CD14-positive monocyte (primary cell): ENCODE measurements around the gene MYO16. TPM values are rescaled to one million over a fixed set of nuclear protein-coding genes. Genes with fewer than 3 reads are reported as not detected.

Experiments
- DNase-seq, 3 donors: peaks; one replicate each; pipeline ENCODE4 v3.0.0-alpha.2; 2011 to 2022
- H2AFZ ChIP-seq: 2 replicates; pipeline ENCODE4 v1.6.0; 2012; ENCODE audit warnings: mild to moderate bottlenecking, low read depth, low read length, inconsistent platforms; ENCODE audit not compliant: insufficient read depth, poor library complexity, severe bottlenecking
- H3K27ac ChIP-seq, 2 donors: 1 replicate in 1 of 2; 2 replicates in 1 of 2; pipeline ENCODE4 v1.5.1; 2012 to 2013; ENCODE audit warnings: low read length in 2 of 2, control low read depth in 1 of 2, inconsistent platforms in 1 of 2, low read depth in 1 of 2, mild to moderate bottlenecking in 1 of 2
- H3K27me3 ChIP-seq, 2 donors: one replicate each; pipeline versions ENCODE4 v1.6.0 to v1.6.1; 2011 to 2013; ENCODE audit warnings: low read length in 2 of 2; ENCODE audit not compliant: control insufficient read depth in 2 of 2, insufficient read depth in 2 of 2
- H3K36me3 ChIP-seq, 2 donors: replicated peaks in 1 of 2; 1 replicate in 1 of 2; 2 replicates in 1 of 2; pipeline versions ENCODE4 v1.5.1 to v1.6.1; 2012 to 2013; ENCODE audit warnings: low read length in 2 of 2, control low read depth in 1 of 2, inconsistent platforms in 1 of 2, mild to moderate bottlenecking in 1 of 2; ENCODE audit not compliant: insufficient read depth in 2 of 2, control insufficient read depth in 1 of 2
- H3K4me1 ChIP-seq, 2 donors: 1 replicate in 1 of 2; 2 replicates in 1 of 2; pipeline versions ENCODE4 v1.5.1 to v1.6.1; 2012 to 2013; ENCODE audit warnings: low read length in 2 of 2, control low read depth in 1 of 2, inconsistent platforms in 1 of 2, mild to moderate bottlenecking in 1 of 2, moderate library complexity in 1 of 2; ENCODE audit not compliant: insufficient read depth in 2 of 2, control insufficient read depth in 1 of 2
- H3K4me2 ChIP-seq: replicated peaks from 2 replicates; pipeline ENCODE3; 2012; ENCODE audit warnings: low read length, moderate library complexity, mild to moderate bottlenecking; ENCODE audit not compliant: poor library complexity, severe bottlenecking; ENCODE audit errors: extremely low read depth
- H3K4me3 ChIP-seq, 3 experiments: fragments of 200-600 bp in 1 of 3; sonication (generic) in 1 of 3; replicated peaks in 1 of 3; 1 replicate in 2 of 3; 2 replicates in 1 of 3; pipeline ENCODE4 v1.5.1; 2011 to 2013; ENCODE audit warnings: low read length in 3 of 3, mild to moderate bottlenecking in 3 of 3, control low read depth in 2 of 3, low read depth in 2 of 3, inconsistent platforms in 1 of 3, moderate library complexity in 1 of 3
- H3K79me2 ChIP-seq: 2 replicates; pipeline ENCODE4 v1.6.0; 2012; ENCODE audit warnings: mild to moderate bottlenecking, control low read depth, inconsistent platforms, low read length, moderate library complexity; ENCODE audit not compliant: insufficient read depth
- H3K9ac ChIP-seq: 2 replicates; pipeline ENCODE4 v1.6.0; 2017; ENCODE audit warnings: low read length, mild to moderate bottlenecking; ENCODE audit not compliant: insufficient read depth, poor library complexity, severe bottlenecking
- H3K9me3 ChIP-seq, 2 donors: replicated peaks in 1 of 2; 1 replicate in 1 of 2; 2 replicates in 1 of 2; pipeline versions ENCODE4 v1.5.1 to v1.6.1; 2012 to 2013; ENCODE audit warnings: low read length in 2 of 2, control low read depth in 1 of 2; ENCODE audit not compliant: control insufficient read depth in 1 of 2, insufficient read depth in 1 of 2
- H4K20me1 ChIP-seq: 2 replicates; pipeline ENCODE4 v1.6.0; 2012; ENCODE audit warnings: mild to moderate bottlenecking, low read length, control low read depth, moderate library complexity; ENCODE audit not compliant: insufficient read depth
- H3K27ac Mint-ChIP-seq, 7 donors: one replicate each; pipeline ENCODE4 v1.8.0; 2020; ENCODE audit warnings: mild to moderate bottlenecking in 7 of 7, mixed read lengths in 7 of 7, moderate library complexity in 6 of 7, inconsistent platforms in 2 of 7
- H3K27me3 Mint-ChIP-seq, 3 donors: one replicate each; pipeline ENCODE4 v1.8.0; 2021 to 2022; ENCODE audit warnings: low read depth in 3 of 3, mild to moderate bottlenecking in 3 of 3, mixed read lengths in 3 of 3, moderate library complexity in 3 of 3, inconsistent platforms in 1 of 3
- H3K36me3 Mint-ChIP-seq, 2 donors: one replicate each; pipeline ENCODE4 v1.8.0; 2020; ENCODE audit warnings: mixed read lengths in 2 of 2, inconsistent platforms in 1 of 2, mild to moderate bottlenecking in 1 of 2
- H3K4me1 Mint-ChIP-seq: one replicate; pipeline ENCODE4 v1.8.0; 2020; ENCODE audit warnings: mild to moderate bottlenecking, mixed read lengths
- H3K4me3 Mint-ChIP-seq, 2 donors: one replicate each; pipeline ENCODE4 v1.8.0; 2020; ENCODE audit warnings: mild to moderate bottlenecking in 2 of 2, mixed read lengths in 2 of 2, moderate library complexity in 1 of 2
- H3K9me3 Mint-ChIP-seq, 7 donors: one replicate each; pipeline ENCODE4 v1.8.0; 2020 to 2022; ENCODE audit warnings: mixed read lengths in 7 of 7, mild to moderate bottlenecking in 6 of 7, moderate library complexity in 6 of 7, inconsistent platforms in 2 of 7
- CTCF ChIP-seq: fragments of 200-600 bp; IDR thresholded peaks from one replicate; pipeline ENCODE4 v1.8.0; 2022; ENCODE audit warnings: antibody characterized with exemption, mild to moderate bottlenecking
- WGBS: methylation state at CpG from one replicate; pipeline ENCODE4 v1.1.5; 2013; ENCODE audit warnings: missing lambda C conversion rate; ENCODE audit not compliant: insufficient coverage; 5-methylcytosine and 5-hydroxymethylcytosine counted together
- intact Hi-C, 2 donors: fragments of 100-400 bp; cut with micrococcal nuclease; formaldehyde crosslinking; loops; one replicate each; pipeline versions ENCODE4 v1.15.0 to v1.15.1; 2023
- polyA plus RNA-seq, 3 donors: library from polyadenylated mRNA; depleted of rRNA in 1 of 3; unstranded in 2 of 3; stranded (reverse) in 1 of 3; fragments of 300-500 nt in 2 of 3; fragments of >200 nt in 1 of 3; fragmentation: Illumina TruSeq in 2 of 3; gene quantifications; 1 replicate in 2 of 3; 2 replicates in 1 of 3; pipeline ENCODE4 v1.2.3, GENCODE V29; 2012 to 2021

Gene MYO16
- polyA plus RNA-seq, 3 donors, result not detected

- no peaks in the 10 kb centered on the region for H3K4me1 Mint-ChIP-seq
- no CpG with 5 or more reads among the region's 2 CpGs for WGBS
- Histone ChIP-seq H4K20me1 (no peaks in the 10 kb centered on the region), H3K36me3 (no peaks in the 10 kb centered on the region), H3K9ac (no peak overlapping the region), H3K79me2 (no peaks in the 10 kb centered on the region), H3K4me2 (no peak overlapping the region), H3K27me3 (no peaks in the 10 kb centered on the region), H2AFZ (no peak overlapping the region), H3K27ac (no peak overlapping the region), H3K9me3 (peaks cover 0 to 3% of the 10 kb centered on the region in 2 donors), H3K4me3 (no peak overlapping the region), H3K4me1 (no peaks in the 10 kb centered on the region)
- peaks cover 0 to 4% (median 2%) of the 10 kb centered on the region in 3 donors for H3K27me3 Mint-ChIP-seq
- intact Hi-C loops, result no loop called here
- H3K27ac Mint-ChIP-seq, result no peak overlapping the region
- H3K36me3 Mint-ChIP-seq, result no peaks in the 10 kb centered on the region
- no peak overlapping the region for H3K4me3 Mint-ChIP-seq
- no peak for TF ChIP-seq CTCF
- no peak for DNase-seq
- peaks cover 0 to 11% (median 5%) of the 10 kb centered on the region in 7 donors for H3K9me3 Mint-ChIP-seq
Observed at GRCh38 chr13:108877300-108877699, 247.9 kb downstream of the MYO16 start.

- Mint-ChIP-seq H3K36me3 (no peaks in the 10 kb centered on the region), H3K27me3 (peaks cover 0 to 6% (median 3%) of the 10 kb centered on the region in 3 donors), H3K4me3 (no peak overlapping the region), H3K4me1 (no peaks in the 10 kb centered on the region), H3K9me3 (peaks cover 0 to 13% (median 5%) of the 10 kb centered on the region in 7 donors), H3K27ac (no peak overlapping the region)
- intact Hi-C loops, result no loop called here
- no peak for DNase-seq
- no peak overlapping the region for H3K4me3 ChIP-seq
- H3K79me2 ChIP-seq, result no peaks in the 10 kb centered on the region
- H3K27me3 ChIP-seq, result no peaks in the 10 kb centered on the region
- H4K20me1 ChIP-seq, result no peaks in the 10 kb centered on the region
- no peak overlapping the region for H3K27ac ChIP-seq
- H3K36me3 ChIP-seq, result no peaks in the 10 kb centered on the region
- H2AFZ ChIP-seq, result no peak overlapping the region
- peaks cover 0 to 3% of the 10 kb centered on the region in 2 donors for H3K9me3 ChIP-seq
- TF ChIP-seq CTCF, result no peak
- no CpG with 5 or more reads among the region's 2 CpGs for WGBS
- H3K4me2 ChIP-seq, result no peak overlapping the region
- H3K4me1 ChIP-seq, result no peaks in the 10 kb centered on the region
- no peak overlapping the region for H3K9ac ChIP-seq
Observed at GRCh38 chr13:108878732-108879131, 249.3 kb downstream of the MYO16 start.
